OCI-LY1 (cell line): ENCODE results near the gene ADAM8.

Experiments used
- EZH2 ChIP-seq: fragments of 200-600 bp; sonication (generic), shearing (Covaris generic); IDR thresholded peaks from 2 replicates; pipeline ENCODE4 v1.8.0; 2017; ENCODE audit warnings: borderline replicate concordance, mixed run types, mild to moderate bottlenecking, antibody characterized with exemption, low read length, moderate library complexity, mixed read lengths
- TF ChIP-seq, protein P1 (sequence below): fragments of 200-600 bp; sonication (generic), shearing (Covaris generic); IDR thresholded peaks from 2 replicates; pipeline ENCODE4 v1.5.1; 2017; ENCODE audit warnings: mild to moderate bottlenecking, antibody characterized with exemption, low read length, moderate library complexity, mixed read lengths

DNA sequence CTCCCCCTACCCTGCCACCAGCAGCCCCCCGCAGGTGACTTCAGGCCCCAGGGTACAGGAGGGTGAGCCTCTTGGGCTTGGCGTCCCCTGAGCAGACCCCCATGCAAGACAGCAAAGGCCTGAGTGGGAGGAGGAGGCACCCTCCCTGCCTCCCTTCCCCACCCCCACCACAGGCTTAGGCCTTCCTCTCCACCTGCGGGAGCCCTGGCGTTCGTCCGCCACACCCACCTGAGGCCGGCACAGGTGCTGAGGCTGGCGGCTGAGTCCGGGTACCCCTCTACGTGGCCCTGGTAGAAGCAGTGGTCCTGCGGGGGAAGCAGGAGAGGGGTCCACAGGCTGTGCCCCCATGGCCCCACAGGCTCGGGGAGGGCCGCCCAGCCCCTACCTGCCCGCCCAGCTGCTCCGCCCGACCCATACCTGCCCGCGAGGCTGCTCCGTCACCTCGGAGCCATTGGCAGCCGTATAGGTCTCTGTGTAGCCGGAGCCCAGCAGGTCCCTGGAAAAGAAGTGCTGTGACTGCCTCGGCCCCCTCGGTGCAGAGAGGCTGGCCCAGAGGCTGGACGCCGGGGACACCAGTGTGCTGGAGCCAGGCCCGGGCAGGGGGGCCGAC, 3.0 kb downstream of the ADAM8 start:
- TF ChIP-seq, protein P1, sequence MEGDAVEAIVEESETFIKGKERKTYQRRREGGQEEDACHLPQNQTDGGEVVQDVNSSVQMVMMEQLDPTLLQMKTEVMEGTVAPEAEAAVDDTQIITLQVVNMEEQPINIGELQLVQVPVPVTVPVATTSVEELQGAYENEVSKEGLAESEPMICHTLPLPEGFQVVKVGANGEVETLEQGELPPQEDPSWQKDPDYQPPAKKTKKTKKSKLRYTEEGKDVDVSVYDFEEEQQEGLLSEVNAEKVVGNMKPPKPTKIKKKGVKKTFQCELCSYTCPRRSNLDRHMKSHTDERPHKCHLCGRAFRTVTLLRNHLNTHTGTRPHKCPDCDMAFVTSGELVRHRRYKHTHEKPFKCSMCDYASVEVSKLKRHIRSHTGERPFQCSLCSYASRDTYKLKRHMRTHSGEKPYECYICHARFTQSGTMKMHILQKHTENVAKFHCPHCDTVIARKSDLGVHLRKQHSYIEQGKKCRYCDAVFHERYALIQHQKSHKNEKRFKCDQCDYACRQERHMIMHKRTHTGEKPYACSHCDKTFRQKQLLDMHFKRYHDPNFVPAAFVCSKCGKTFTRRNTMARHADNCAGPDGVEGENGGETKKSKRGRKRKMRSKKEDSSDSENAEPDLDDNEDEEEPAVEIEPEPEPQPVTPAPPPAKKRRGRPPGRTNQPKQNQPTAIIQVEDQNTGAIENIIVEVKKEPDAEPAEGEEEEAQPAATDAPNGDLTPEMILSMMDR, result no peak
- no peak for TF ChIP-seq EZH2
